COR-L47 (cell line): ENCODE results near the gene DHX34.
"Not testable (repeated sequence)": the region's sequence is repeated elsewhere in the genome, so short reads cannot be mapped to it uniquely, and the experiment has no call there.

Experiments
- DNase-seq: peaks from one replicate; lab custom pipeline; 2025; lab: John Stamatoyannopoulos, UW

The DHX34 gene

GRCh38 chr19:47331490-47331889 lies 17.6 kb upstream of the DHX34 start:
- no peak for DNase-seq

GRCh38 chr19:47331931-47332547 lies 17.1 kb upstream of the DHX34 start, which contains the start of gene C5AR2:
Gene C5AR2, plus strand, starts transcription at chr19:47332175. Its CDS starts 8,625 bp downstream, at chr19:47340800.
- DNase-seq, result no peak

- DNase-seq, result peak; percentile 17
These were observed 12.1 kb upstream of the DHX34 start for GRCh38 chr19:47336765-47337718.

- DNase-seq, result no peak
These were observed 9.8 kb upstream of the DHX34 start for GRCh38 chr19:47339196-47339880.

- DNase-seq, result no peak
These were observed 8.5 kb upstream of the DHX34 start for GRCh38 chr19:47340477-47341208.

GRCh38 chr19:47341734-47342133 lies 7.4 kb upstream of the DHX34 start:
- DNase-seq, result no peak

- DNase-seq, result no peak
These were observed 5.8 kb upstream of the DHX34 start for GRCh38 chr19:47343194-47343802.

- DNase-seq, result no peak
These were observed 4.7 kb upstream of the DHX34 start for GRCh38 chr19:47344425-47344824.

- not testable (repeated sequence) for DNase-seq
These were observed 3.1 kb upstream of the DHX34 start for GRCh38 chr19:47346024-47346423.

GRCh38 chr19:47350630-47351029 lies 1.5 kb downstream of the DHX34 start:
- DNase-seq, result no peak

- DNase-seq, result no peak
These were observed 2.4 kb downstream of the DHX34 start for GRCh38 chr19:47351548-47351947.

- DNase-seq, result no peak
These were observed 3.0 kb downstream of the DHX34 start for GRCh38 chr19:47352095-47352494.

- DNase-seq, result no peak
These were observed 4.2 kb downstream of the DHX34 start for GRCh38 chr19:47353307-47353712.

- no peak for DNase-seq
These were observed 7.8 kb downstream of the DHX34 start for GRCh38 chr19:47356900-47357299.

GRCh38 chr19:47357788-47358680 lies 8.9 kb downstream of the DHX34 start:
- DNase-seq, result no peak

- no peak for DNase-seq
These were observed 9.8 kb downstream of the DHX34 start for GRCh38 chr19:47358936-47359335.

- no peak for DNase-seq
These were observed 13.2 kb downstream of the DHX34 start for GRCh38 chr19:47362321-47362720.

- no peak for DNase-seq
These were observed 14.8 kb downstream of the DHX34 start for GRCh38 chr19:47363758-47364531.

GRCh38 chr19:47365455-47365854 lies 16.3 kb downstream of the DHX34 start:
- not testable (repeated sequence) for DNase-seq
